C4-2B (cell line): ENCODE measurements around the gene GRIN3B.
A peak's percentile ranks its signal among the peaks of the same experiment; 100 is the strongest.

Source experiments
- H3K27ac ChIP-seq: fragments of 450-650 bp; 2 replicates; pipeline ENCODE4 v1.5.1; 2017
- CTCF ChIP-seq: fragments of 450-650 bp; conservative IDR thresholded peaks from 2 replicates; pipeline ENCODE4 v1.5.1; 2017; ENCODE audit warnings: mild to moderate bottlenecking
- ZFX ChIP-seq: fragments of 450-650 bp; IDR thresholded peaks from 2 replicates; pipeline ENCODE4 v1.6.1; 2017

The GRIN3B gene

GRCh38 chr19:962683-963400 is 37.4 kb upstream of the GRIN3B start:
- H3K27ac ChIP-seq: no peak overlapping the region
- TF ChIP-seq CTCF (no peak), ZFX (no peak)

GRCh38 chr19:963486-963951 is 36.7 kb upstream of the GRIN3B start:
- no peak overlapping the region for H3K27ac ChIP-seq
- TF ChIP-seq ZFX (no peak), CTCF (no peak)

- TF ChIP-seq CTCF (no peak), ZFX (no peak)
- no peak overlapping the region for H3K27ac ChIP-seq
Observed at GRCh38 chr19:964116-964520, 36.1 kb upstream of the GRIN3B start.

GRCh38 chr19:964761-965694 is 35.2 kb upstream of the GRIN3B start:
- TF ChIP-seq ZFX (no peak), CTCF (no peak)
- no peak overlapping the region for H3K27ac ChIP-seq

GRCh38 chr19:966485-967088 is 33.6 kb upstream of the GRIN3B start:
- TF ChIP-seq CTCF: no peak
- no peak for TF ChIP-seq ZFX
- no peak overlapping the region for H3K27ac ChIP-seq

- TF ChIP-seq ZFX (no peak), CTCF (peak; percentile 76)
- no peak overlapping the region for H3K27ac ChIP-seq
Observed at GRCh38 chr19:970695-971094, 29.5 kb upstream of the GRIN3B start.
